Mammary epithelial cell (primary cell): ENCODE results near the gene MYO3B.

ENCODE experiments used
- CTCF ChIP-seq, 2 donors: IDR thresholded peaks in 1 of 2; conservative IDR thresholded peaks in 1 of 2; 2 replicates each; pipeline ENCODE4 v1.5.1; 2011 to 2012; ENCODE audit warnings: inconsistent platforms in 2 of 2, low read length in 2 of 2, mild to moderate bottlenecking in 2 of 2, control low read depth in 1 of 2, low read depth in 1 of 2; ENCODE audit not compliant: insufficient read depth in 1 of 2; ENCODE audit errors: extremely low read depth in 1 of 2
- EZH2 ChIP-seq: IDR thresholded peaks from 2 replicates; pipeline ENCODE4 v1.6.1; 2012; ENCODE audit warnings: low read length, inconsistent platforms, borderline replicate concordance

- no peak for TF ChIP-seq EZH2
- no peak for TF ChIP-seq CTCF (conservative IDR thresholded peaks at IDR 0.05 in 1 of 2, IDR thresholded peaks at IDR 0.05 in 1 of 2; ENCODE audit: extremely low read depth in 1 of 2, insufficient read depth in 1 of 2, low read depth in 1 of 2, low read length in 2 of 2)
Measured at GRCh38 chr2:170502361-170503130, 324.6 kb downstream of the MYO3B start.
